Common myeloid progenitor, CD34-positive (primary cell): ENCODE measurements around the gene CDK5RAP2.

Experiments
- CTCF ChIA-PET: fragments of 350-600 bp; sonication (Branson Sonifier 250); formaldehyde crosslinking; loops from one replicate; lab custom pipeline; 2021; ENCODE audit warnings: antibody characterized with exemption; lab: Charles Lee
- POLR2A ChIA-PET: fragments of 350-600 bp; sonication (Branson Sonifier 250); formaldehyde crosslinking; loops from one replicate; lab custom pipeline; 2021; ENCODE audit warnings: antibody characterized with exemption; lab: Charles Lee
- DNase-seq, 3 donors: peaks; one replicate each; pipeline versions ENCODE4 v3.0.0 to v3.0.0-alpha.2; 2013
- H3K27ac ChIP-seq, 2 experiments: 1 replicate in 1 of 2; 2 replicates in 1 of 2; pipeline ENCODE4 v1.7.0; 2013; ENCODE audit warnings: inconsistent platforms in 2 of 2, low read length in 2 of 2, mild to moderate bottlenecking in 2 of 2, low read depth in 1 of 2, moderate library complexity in 1 of 2; ENCODE audit not compliant: severe bottlenecking in 2 of 2, insufficient read depth in 1 of 2, poor library complexity in 1 of 2
- H3K27me3 ChIP-seq, 5 experiments: replicated peaks in 2 of 5; 1 replicate in 3 of 5; 2 replicates in 2 of 5; pipeline versions ENCODE4 v1.6.1 to v1.7.0; 2013; ENCODE audit warnings: low read length in 4 of 5, mild to moderate bottlenecking in 2 of 5, moderate library complexity in 2 of 5, inconsistent platforms in 1 of 5; ENCODE audit not compliant: insufficient read depth in 5 of 5, control insufficient read depth in 4 of 5
- H3K36me3 ChIP-seq, 4 experiments: 1 replicate in 2 of 4; 2 replicates in 2 of 4; pipeline versions ENCODE4 v1.6.1 to v1.7.0; 2013; ENCODE audit warnings: low read length in 3 of 4, control low read depth in 1 of 4, mild to moderate bottlenecking in 1 of 4; ENCODE audit not compliant: control insufficient read depth in 4 of 4, insufficient read depth in 4 of 4
- H3K4me1 ChIP-seq, 4 experiments: 1 replicate in 3 of 4; 2 replicates in 1 of 4; pipeline versions ENCODE4 v1.6.1 to v1.7.1; 2013; ENCODE audit warnings: low read length in 3 of 4, mild to moderate bottlenecking in 3 of 4, control low read depth in 1 of 4, inconsistent platforms in 1 of 4, moderate library complexity in 1 of 4; ENCODE audit not compliant: control insufficient read depth in 4 of 4, insufficient read depth in 4 of 4; ENCODE audit errors: control extremely low read depth in 1 of 4
- H3K4me3 ChIP-seq, 7 experiments: 1 replicate in 4 of 7; 2 replicates in 3 of 7; pipeline versions ENCODE4 v1.5.1 to v1.7.0; 2013; ENCODE audit warnings: mild to moderate bottlenecking in 7 of 7, low read length in 6 of 7, moderate library complexity in 6 of 7, inconsistent platforms in 2 of 7, low read depth in 2 of 7, control low read depth in 1 of 7; ENCODE audit not compliant: insufficient read depth in 4 of 7, control insufficient read depth in 1 of 7; ENCODE audit errors: extremely low read depth in 1 of 7
- H3K9me3 ChIP-seq, 5 experiments: 1 replicate in 4 of 5; 2 replicates in 1 of 5; pipeline versions ENCODE4 v1.6.1 to v1.7.1; 2013; ENCODE audit warnings: low read length in 4 of 5, mild to moderate bottlenecking in 2 of 5, inconsistent platforms in 1 of 5, low read depth in 1 of 5, moderate library complexity in 1 of 5; ENCODE audit not compliant: control insufficient read depth in 4 of 5, insufficient read depth in 2 of 5; ENCODE audit errors: control extremely low read depth in 1 of 5
- WGBS: methylation state at CpG from one replicate; pipeline ENCODE4 v1.1.5; 2013; ENCODE audit not compliant: insufficient coverage; 5-methylcytosine and 5-hydroxymethylcytosine counted together

Gene CDK5RAP2

DNA sequence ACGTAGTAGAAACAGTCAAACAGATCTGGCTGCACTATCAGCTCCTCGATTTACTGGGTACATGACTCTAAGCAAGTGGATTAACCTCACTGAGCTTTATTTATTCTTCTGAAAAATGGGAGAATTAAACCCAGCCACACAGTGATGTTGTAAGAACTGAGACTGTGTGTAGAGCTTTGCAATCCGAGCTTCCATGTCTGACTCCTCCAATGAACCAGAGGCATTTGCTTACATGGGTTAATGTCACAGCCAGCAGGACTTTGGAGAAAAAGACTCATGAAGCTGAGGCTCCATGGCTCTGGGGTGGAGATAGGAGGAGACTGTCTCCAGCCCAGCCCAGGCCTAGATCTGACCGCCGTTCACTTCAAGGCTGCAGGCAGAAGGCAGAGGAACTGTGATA lies 201.3 kb downstream of the CDK5RAP2 start:
- CTCF ChIA-PET, result interaction anchor here (0.7 kb wide), 1 partner anchor 9 kb away, joined by 3 read pairs; no protein-coding TSS in a partner anchor
- no peaks in the 10 kb centered on the region for H3K36me3 ChIP-seq
- no peak overlapping the region for H3K4me3 ChIP-seq
- no peak for DNase-seq
- H3K27me3 ChIP-seq, result no peaks in the 10 kb centered on the region
- POLR2A ChIA-PET, result no interaction called here
- H3K4me1 ChIP-seq, result no peaks in the 10 kb centered on the region
- 98% methylated on average over 5 of the region's 5 CpGs for WGBS
- no peak overlapping the region for H3K27ac ChIP-seq
- peaks cover 0 to 16% (median 0%) of the 10 kb centered on the region in 5 experiments for H3K9me3 ChIP-seq

DNA sequence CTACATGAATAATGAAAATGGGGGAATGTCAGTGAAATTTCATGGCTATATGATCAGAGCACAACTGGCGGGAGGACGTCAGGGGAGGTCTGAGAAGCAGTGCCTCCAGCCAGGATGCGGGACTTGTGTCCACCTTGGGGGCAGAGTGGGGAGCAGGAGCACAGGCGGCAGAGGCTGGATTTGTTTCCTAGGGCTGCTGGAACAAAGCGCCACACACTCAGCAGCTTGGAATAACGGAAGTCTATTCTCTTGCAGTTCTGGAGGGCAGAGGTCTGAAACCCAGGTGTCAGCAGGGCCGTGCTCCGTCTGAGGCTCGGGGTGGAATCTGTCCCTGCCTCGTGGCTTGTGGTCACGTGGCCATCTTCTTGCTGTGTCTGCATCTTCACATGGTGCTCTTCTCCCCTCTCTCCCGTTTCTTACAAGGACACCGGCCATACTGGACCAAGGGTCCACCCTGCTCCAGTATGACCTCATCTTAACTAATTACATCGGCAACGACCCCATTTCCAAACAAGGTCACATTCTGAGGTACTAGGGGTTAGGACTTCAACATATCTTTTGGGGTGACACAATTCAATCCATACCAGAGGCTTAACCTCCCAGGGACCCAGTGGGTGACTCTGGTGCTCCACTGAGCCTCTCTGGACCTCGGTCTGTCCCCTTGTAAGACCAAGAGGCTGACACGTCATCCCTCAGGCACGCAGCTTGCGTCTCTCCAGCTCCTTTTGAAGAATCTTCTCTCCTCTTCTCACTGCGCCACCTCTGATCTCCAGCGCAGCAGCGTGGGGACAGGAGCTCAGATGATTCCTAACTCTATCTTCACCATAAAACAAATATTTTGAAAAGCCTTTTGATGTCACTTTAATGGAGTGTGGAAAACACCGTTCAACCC lies 202.5 kb downstream of the CDK5RAP2 start:
- no peak overlapping the region for H3K27ac ChIP-seq
- peaks cover 0 to 2% (median 0%) of the 10 kb centered on the region in 5 experiments for H3K27me3 ChIP-seq
- no peaks in the 10 kb centered on the region for H3K36me3 ChIP-seq
- H3K4me3 ChIP-seq, result no peak overlapping the region
- H3K9me3 ChIP-seq, result peaks cover 0 to 16% (median 0%) of the 10 kb centered on the region in 5 experiments
- DNase-seq, result no peak
- CTCF ChIA-PET, result interaction anchor here (0.5 to 0.7 kb wide), 2 partner anchors 8 to 945 kb away, joined by 3 read pairs; no protein-coding TSS in a partner anchor
- 98% methylated on average over 19 of the region's 23 CpGs for WGBS
- H3K4me1 ChIP-seq, result no peaks in the 10 kb centered on the region
- POLR2A ChIA-PET, result no interaction called here

DNA sequence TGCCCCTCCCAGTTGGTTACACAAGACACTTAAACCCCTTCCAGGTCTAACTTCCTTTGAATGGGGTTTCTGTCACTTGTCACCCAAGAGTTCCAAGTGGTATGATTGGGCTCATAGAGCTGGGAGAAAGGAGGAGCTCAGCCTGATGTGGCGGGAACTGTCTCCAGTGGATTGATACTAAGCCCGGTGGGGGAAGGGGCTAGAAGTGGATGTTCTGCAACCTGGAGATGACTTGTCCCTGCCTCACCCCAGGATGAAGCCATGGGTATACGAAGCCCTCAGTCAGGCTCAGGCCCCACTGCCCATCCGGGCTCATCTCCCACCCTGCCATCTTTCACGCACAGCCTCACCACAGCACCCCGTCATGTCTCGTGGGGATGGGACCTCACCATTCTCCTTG lies 203.9 kb downstream of the CDK5RAP2 start:
- Histone ChIP-seq H3K36me3 (no peaks in the 10 kb centered on the region), H3K27ac (no peak overlapping the region), H3K4me1 (no peaks in the 10 kb centered on the region), H3K27me3 (peaks cover 0 to 2% (median 0%) of the 10 kb centered on the region in 5 experiments), H3K9me3 (peaks cover 0 to 16% (median 0%) of the 10 kb centered on the region in 5 experiments), H3K4me3 (no peak overlapping the region)
- CTCF ChIA-PET, result no interaction called here
- DNase-seq, result no peak
- POLR2A ChIA-PET, result no interaction called here
- 99% methylated on average over 7 of the region's 7 CpGs for WGBS

DNA sequence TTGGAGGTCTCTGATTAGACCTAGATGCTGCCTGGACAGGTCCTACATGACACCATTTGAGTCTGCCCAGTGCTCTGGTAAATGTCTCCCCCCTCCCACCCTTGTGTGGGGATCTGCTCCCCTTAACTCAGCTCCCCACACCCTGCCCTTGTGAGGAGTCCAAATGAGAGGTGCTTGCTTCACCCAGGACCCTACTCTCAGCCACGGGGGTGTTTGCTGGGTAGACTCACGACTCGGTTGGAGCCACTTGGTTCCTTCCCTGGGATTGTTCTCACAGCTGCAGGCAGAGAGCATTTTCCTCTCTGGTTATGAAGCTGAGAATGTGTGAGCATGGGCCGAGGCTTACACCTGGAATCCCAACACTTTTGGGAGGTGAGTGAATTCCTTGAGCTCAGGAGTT lies 204.7 kb downstream of the CDK5RAP2 start:
- 100% methylated on average over 2 of the region's 4 CpGs for WGBS
- ChIA-PET POLR2A (no interaction called here), CTCF (no interaction called here)
- DNase-seq, result no peak
- no peaks in the 10 kb centered on the region for H3K36me3 ChIP-seq
- no peaks in the 10 kb centered on the region for H3K4me1 ChIP-seq
- H3K27me3 ChIP-seq, result peaks cover 0 to 2% (median 0%) of the 10 kb centered on the region in 5 experiments
- peaks cover 0 to 16% (median 0%) of the 10 kb centered on the region in 5 experiments for H3K9me3 ChIP-seq
- H3K27ac ChIP-seq, result no peak overlapping the region
- H3K4me3 ChIP-seq, result no peak overlapping the region

DNA sequence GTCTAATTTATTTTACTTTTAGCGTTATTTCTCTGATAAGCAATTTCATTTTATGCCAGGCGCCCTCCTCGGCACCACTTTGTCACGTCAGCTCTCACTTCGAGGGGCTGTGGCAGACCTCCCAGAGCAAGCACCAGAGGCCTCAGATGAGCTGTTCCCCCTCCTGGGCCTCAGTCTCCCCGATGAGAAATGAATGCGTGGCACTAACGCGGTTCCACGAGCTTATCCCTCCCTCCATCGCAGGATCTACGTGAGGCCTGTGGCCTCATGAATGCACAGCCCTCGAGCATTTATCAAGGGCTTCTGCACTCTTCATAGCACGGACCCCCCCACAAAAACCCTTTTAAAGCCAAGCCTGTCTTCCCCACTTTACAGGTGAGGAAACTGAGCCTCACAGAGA lies 205.2 kb downstream of the CDK5RAP2 start:
- Histone ChIP-seq H3K27me3 (peaks cover 0 to 2% (median 0%) of the 10 kb centered on the region in 5 experiments), H3K27ac (no peak overlapping the region), H3K9me3 (peaks cover 0 to 16% (median 0%) of the 10 kb centered on the region in 5 experiments), H3K4me3 (no peak overlapping the region), H3K4me1 (no peaks in the 10 kb centered on the region), H3K36me3 (no peaks in the 10 kb centered on the region)
- POLR2A ChIA-PET, result no interaction called here
- CTCF ChIA-PET, result no interaction called here
- WGBS, result 97% methylated on average over 13 of the region's 14 CpGs
- DNase-seq, result no peak

DNA sequence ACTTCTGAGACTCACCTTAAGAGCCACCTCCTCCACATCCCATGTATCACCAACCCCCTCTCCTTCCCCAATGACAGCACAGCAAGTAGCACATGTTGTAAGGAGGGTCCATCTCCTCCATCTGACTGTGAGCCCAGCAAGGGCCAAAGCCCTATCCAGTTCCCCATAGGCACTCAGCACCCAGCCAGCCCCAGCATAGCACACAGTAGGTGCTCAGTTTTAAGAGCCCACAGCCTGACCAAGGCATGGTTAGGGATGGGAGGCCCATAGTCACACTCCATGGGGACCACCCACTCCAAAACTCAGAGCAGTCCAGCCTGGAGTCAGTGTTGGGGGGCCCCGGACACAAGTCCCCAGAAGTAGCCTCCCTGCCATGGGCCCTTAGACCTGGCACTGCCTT lies 205.7 kb downstream of the CDK5RAP2 start:
- peaks cover 0 to 2% (median 0%) of the 10 kb centered on the region in 5 experiments for H3K27me3 ChIP-seq
- H3K36me3 ChIP-seq, result no peaks in the 10 kb centered on the region
- no peak overlapping the region for H3K27ac ChIP-seq
- H3K9me3 ChIP-seq, result peaks cover 0 to 12% (median 0%) of the 10 kb centered on the region in 5 experiments
- no peak overlapping the region for H3K4me3 ChIP-seq
- DNase-seq, result no peak
- H3K4me1 ChIP-seq, result no peaks in the 10 kb centered on the region
- ChIA-PET CTCF (no interaction called here), POLR2A (no interaction called here)
- WGBS, result 100% methylated on average over 1 of the region's 1 CpG

DNA sequence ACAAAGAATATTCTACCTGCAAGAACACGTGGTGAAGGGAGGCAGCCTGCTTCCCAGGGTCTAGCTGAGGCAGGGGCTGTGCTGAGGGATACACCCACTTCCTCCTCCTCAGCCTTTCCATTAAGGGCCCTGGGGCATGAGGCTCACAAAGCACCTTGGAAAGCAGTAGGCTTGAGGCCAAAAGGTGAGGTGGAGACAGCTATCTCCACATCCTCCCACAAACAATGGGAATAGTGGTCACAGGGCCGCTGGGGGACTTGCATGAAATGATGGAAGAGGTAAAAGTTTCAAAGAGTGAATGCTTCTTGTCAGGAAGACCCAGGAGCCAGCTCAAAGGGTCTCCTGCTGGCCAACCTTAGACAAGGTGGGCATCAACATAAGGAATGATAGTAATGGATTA lies 207.9 kb downstream of the CDK5RAP2 start:
- ChIA-PET POLR2A (no interaction called here), CTCF (no interaction called here)
- Histone ChIP-seq H3K27me3 (peaks cover 0 to 2% (median 0%) of the 10 kb centered on the region in 5 experiments), H3K9me3 (peaks cover 0 to 2% (median 0%) of the 10 kb centered on the region in 5 experiments), H3K36me3 (no peaks in the 10 kb centered on the region), H3K27ac (no peak overlapping the region), H3K4me3 (no peak overlapping the region), H3K4me1 (no peaks in the 10 kb centered on the region)
- no peak for DNase-seq
- WGBS, result 45% methylated on average over 1 of the region's 2 CpGs
